ENCODE measurements around the gene RAD51B.

RAD51B gene

GRCh38 chr14:68576031-68576430 lies 756.5 kb downstream of the RAD51B start:
- no peak overlapping the region for H3K4me3 Mint-ChIP-seq
- H3K4me1 Mint-ChIP-seq, result peaks cover 60% of the 10 kb centered on the region
- no peak for TF ChIP-seq CTCF (IDR thresholded peaks at IDR 0.05; ENCODE audit: unreplicated experiment in 3 of 3)
- H3K27ac Mint-ChIP-seq, result peak overlapping the region; percentile 20 to 66 (median 56)
- H3K27me3 Mint-ChIP-seq (ENCODE audit: low read depth), result no peaks in the 10 kb centered on the region
- H3K9me3 Mint-ChIP-seq, result peaks cover 6% of the 10 kb centered on the region
- H3K36me3 Mint-ChIP-seq (ENCODE audit: low read depth), result peaks cover 9% of the 10 kb centered on the region

GRCh38 chr14:68576496-68577244 lies 757.1 kb downstream of the RAD51B start:
- no peaks in the 10 kb centered on the region for H3K27me3 Mint-ChIP-seq (ENCODE audit: low read depth)
- H3K4me3 Mint-ChIP-seq, result no peak overlapping the region
- H3K9me3 Mint-ChIP-seq, result peaks cover 9% of the 10 kb centered on the region
- TF ChIP-seq CTCF (IDR thresholded peaks at IDR 0.05; ENCODE audit: unreplicated experiment in 3 of 3), result no peak
- peak overlapping the region in 2 of 3 experiments; percentile 20 to 66 for H3K27ac Mint-ChIP-seq
- peaks cover 61% of the 10 kb centered on the region for H3K4me1 Mint-ChIP-seq
- H3K36me3 Mint-ChIP-seq (ENCODE audit: low read depth), result peaks cover 12% of the 10 kb centered on the region

GRCh38 chr14:68577802-68578541 lies 758.4 kb downstream of the RAD51B start:
- H3K4me1 Mint-ChIP-seq, result peaks cover 56% of the 10 kb centered on the region
- no peaks in the 10 kb centered on the region for H3K27me3 Mint-ChIP-seq (ENCODE audit: low read depth)
- peaks cover 11% of the 10 kb centered on the region for H3K9me3 Mint-ChIP-seq
- H3K36me3 Mint-ChIP-seq (ENCODE audit: low read depth), result peaks cover 9% of the 10 kb centered on the region
- peak overlapping the region; percentile 59 to 92 (median 87) for H3K27ac Mint-ChIP-seq
- no peak overlapping the region for H3K4me3 Mint-ChIP-seq
- no peak for TF ChIP-seq CTCF (IDR thresholded peaks at IDR 0.05; ENCODE audit: unreplicated experiment in 3 of 3)

- Mint-ChIP-seq H3K9me3 (peaks cover 11% of the 10 kb centered on the region), H3K4me3 (no peak overlapping the region)
These were observed 759.0 kb downstream of the RAD51B start for GRCh38 chr14:68578597-68578996.

GRCh38 chr14:68580096-68580645 lies 760.6 kb downstream of the RAD51B start:
- H3K27ac Mint-ChIP-seq, result peak overlapping the region; percentile 87 to 94 (median 93)
- H3K27me3 Mint-ChIP-seq (ENCODE audit: low read depth), result no peaks in the 10 kb centered on the region
- H3K4me3 Mint-ChIP-seq, result peak overlapping the region in 1 of 3 experiments; percentile 1
- peaks cover 11% of the 10 kb centered on the region for H3K9me3 Mint-ChIP-seq
- peaks cover 9% of the 10 kb centered on the region for H3K36me3 Mint-ChIP-seq (ENCODE audit: low read depth)
- peaks cover 68% of the 10 kb centered on the region for H3K4me1 Mint-ChIP-seq
- no peak for TF ChIP-seq CTCF (IDR thresholded peaks at IDR 0.05; ENCODE audit: unreplicated experiment in 3 of 3)

More at GRCh38 chr14:68578597-68578996, 759.0 kb downstream of the RAD51B start:
- peak overlapping the region in 2 of 3 experiments; percentile 87 to 92 for H3K27ac Mint-ChIP-seq
- H3K4me1 Mint-ChIP-seq, result peaks cover 56% of the 10 kb centered on the region
- no peaks in the 10 kb centered on the region for H3K27me3 Mint-ChIP-seq (ENCODE audit: low read depth)
- H3K36me3 Mint-ChIP-seq (ENCODE audit: low read depth), result peaks cover 9% of the 10 kb centered on the region
- TF ChIP-seq CTCF (IDR thresholded peaks at IDR 0.05; ENCODE audit: unreplicated experiment in 3 of 3), result no peak

All from nephron (organoid).